Naive thymus-derived CD8-positive, alpha-beta T cell (primary cell): ENCODE results near the gene CDHR2. TPM values are rescaled to one million over a fixed set of nuclear protein-coding genes. Genes with fewer than 3 reads are reported as not detected.

Source experiments
- ATAC-seq, 2 donors: fragments of 150-1000 bp; cut with Tn5 transposase in 1 of 2; sonication (Bioruptor Pico), chemical (Tn5 transposase) in 1 of 2; 1 replicate in 1 of 2; 2 replicates in 1 of 2; pipeline ENCODE4 v1.10.0; 2021; ENCODE audit warnings: mild to moderate bottlenecking in 2 of 2, moderate library complexity in 2 of 2
- POLR2A ChIA-PET: fragments of 350-600 bp; sonication (Branson Sonifier 250); formaldehyde crosslinking; loops from one replicate; lab custom pipeline; 2021; ENCODE audit warnings: antibody characterized with exemption; lab: Charles Lee
- DNase-seq, 10 donors: peaks; one replicate each; pipeline versions ENCODE4 v3.0.0 to v3.0.0-alpha.2; 2020 to 2022
- H3K27ac Mint-ChIP-seq, 10 donors: one replicate each; pipeline ENCODE4 v1.8.0; 2020 to 2022; ENCODE audit warnings: mild to moderate bottlenecking in 10 of 10, mixed read lengths in 10 of 10, moderate library complexity in 4 of 10, inconsistent platforms in 1 of 10
- H3K27me3 Mint-ChIP-seq, 5 donors: one replicate each; pipeline ENCODE4 v1.8.0; 2021 to 2022; ENCODE audit warnings: mixed read lengths in 5 of 5
- H3K36me3 Mint-ChIP-seq, 3 donors: one replicate each; pipeline ENCODE4 v1.8.0; 2020 to 2022; ENCODE audit warnings: mixed read lengths in 3 of 3, mild to moderate bottlenecking in 2 of 3, inconsistent platforms in 1 of 3
- H3K4me1 Mint-ChIP-seq, 4 donors: one replicate each; pipeline ENCODE4 v1.8.0; 2021 to 2022; ENCODE audit warnings: mixed read lengths in 4 of 4
- H3K4me3 Mint-ChIP-seq, 10 donors: one replicate each; pipeline ENCODE4 v1.8.0; 2020 to 2022; ENCODE audit warnings: mild to moderate bottlenecking in 10 of 10, mixed read lengths in 10 of 10, moderate library complexity in 6 of 10, inconsistent platforms in 1 of 10
- H3K9me3 Mint-ChIP-seq, 9 donors: one replicate each; pipeline ENCODE4 v1.8.0; 2020 to 2022; ENCODE audit warnings: mixed read lengths in 9 of 9, mild to moderate bottlenecking in 3 of 9, inconsistent platforms in 1 of 9, moderate library complexity in 1 of 9
- polyA plus RNA-seq, 3 donors: library from polyadenylated mRNA; unstranded; fragments of 300-500 nt; fragmentation: Illumina TruSeq; gene quantifications; one replicate each; pipeline ENCODE4 v1.2.3, GENCODE V29; 2021
- total RNA-seq, 8 experiments: library from RNA in 2 of 8; stranded (reverse) in 2 of 8; gene quantifications; one replicate each; pipeline ENCODE4 v1.2.3 and lab custom pipeline; 2021 to 2026

CDHR2 gene
- total and polyA plus RNA-seq, 5 experiments from 2014 or later: 0.26 to 4.8 (median 3.6) TPM; not detected in 2

- peaks cover 13 to 46% (median 30%) of the 10 kb centered on the region in 4 donors for H3K4me1 Mint-ChIP-seq
- H3K27me3 Mint-ChIP-seq: no peaks in the 10 kb centered on the region
- POLR2A ChIA-PET: interaction anchor here (0.5 to 19.8 kb wide), 2 partner anchors 8 to 17 kb away, joined by 5 to 531 read pairs; partner anchors contain the start of gene RNF44
- no peak overlapping the region for H3K4me3 Mint-ChIP-seq
- no peak for DNase-seq
- H3K27ac Mint-ChIP-seq: peak overlapping the region in 3 of 10 donors; percentile 36 to 82 (median 76)
- H3K36me3 Mint-ChIP-seq: no peaks in the 10 kb centered on the region
- no peak for ATAC-seq
- no peaks in the 10 kb centered on the region for H3K9me3 Mint-ChIP-seq
Measured at GRCh38 chr5:176519810-176520720, 29.1 kb upstream of the CDHR2 start.

- H3K4me3 Mint-ChIP-seq: no peak overlapping the region
- H3K27ac Mint-ChIP-seq: no peak overlapping the region
- H3K27me3 Mint-ChIP-seq: no peaks in the 10 kb centered on the region
- H3K4me1 Mint-ChIP-seq: peaks cover 13 to 48% (median 30%) of the 10 kb centered on the region in 4 donors
- H3K9me3 Mint-ChIP-seq: no peaks in the 10 kb centered on the region
- no peak for DNase-seq
- ATAC-seq: no peak
- peaks cover 0 to 4% (median 0%) of the 10 kb centered on the region in 3 donors for H3K36me3 Mint-ChIP-seq
- POLR2A ChIA-PET: interaction anchor here (19.8 kb wide), 1 partner anchor 16 kb away, joined by 531 read pairs; the partner anchor contains the start of gene RNF44
Measured at GRCh38 chr5:176521286-176521685, 27.9 kb upstream of the CDHR2 start.

GRCh38 chr5:176521699-176522263, 27.4 kb upstream of the CDHR2 start:
- Mint-ChIP-seq H3K27ac (peak overlapping the region in 2 of 10 donors; percentile 48 to 73), H3K9me3 (no peaks in the 10 kb centered on the region), H3K4me3 (no peak overlapping the region), H3K27me3 (no peaks in the 10 kb centered on the region), H3K4me1 (peaks cover 13 to 46% (median 30%) of the 10 kb centered on the region in 4 donors), H3K36me3 (peaks cover 0 to 4% (median 0%) of the 10 kb centered on the region in 3 donors)
- ATAC-seq (no peak), DNase-seq (no peak)
- POLR2A ChIA-PET: interaction anchor here (19.8 kb wide), 1 partner anchor 16 kb away, joined by 531 read pairs; the partner anchor contains the start of gene RNF44

GRCh38 chr5:176524138-176524537, 25.0 kb upstream of the CDHR2 start:
- POLR2A ChIA-PET: interaction anchor here (0.7 to 19.8 kb wide), 5 partner anchors 13 to 117 kb away, joined by 3 to 531 read pairs (median 5); partner anchors contain the start of genes CDHR2 and RNF44
- DNase-seq (no peak), ATAC-seq (no peak)
- peaks cover 0 to 24% (median 5%) of the 10 kb centered on the region in 3 donors for H3K36me3 Mint-ChIP-seq
- no peaks in the 10 kb centered on the region for H3K27me3 Mint-ChIP-seq
- H3K4me1 Mint-ChIP-seq: peaks cover 20 to 60% (median 44%) of the 10 kb centered on the region in 4 donors
- H3K9me3 Mint-ChIP-seq: no peaks in the 10 kb centered on the region
- peak overlapping the region in 3 of 10 donors; percentile 56 to 72 (median 69) for H3K27ac Mint-ChIP-seq
- no peak overlapping the region for H3K4me3 Mint-ChIP-seq

GRCh38 chr5:176524987-176525386, 24.2 kb upstream of the CDHR2 start:
- H3K4me3 Mint-ChIP-seq: peak overlapping the region in 1 of 10 donors; percentile 4
- peak overlapping the region in 6 of 10 donors; percentile 15 to 80 (median 49) for H3K27ac Mint-ChIP-seq
- POLR2A ChIA-PET: interaction anchor here (1.7 to 19.8 kb wide), 2 partner anchors 12 to 24 kb away, joined by 5 to 531 read pairs; partner anchors contain the start of genes CDHR2 and RNF44
- no peaks in the 10 kb centered on the region for H3K27me3 Mint-ChIP-seq
- H3K9me3 Mint-ChIP-seq: no peaks in the 10 kb centered on the region
- H3K4me1 Mint-ChIP-seq: peaks cover 25 to 65% (median 48%) of the 10 kb centered on the region in 4 donors
- peaks cover 0 to 32% (median 10%) of the 10 kb centered on the region in 3 donors for H3K36me3 Mint-ChIP-seq
- DNase-seq (no peak), ATAC-seq (no peak)

- POLR2A ChIA-PET: interaction anchor here (19.8 kb wide), 1 partner anchor 12 kb away, joined by 531 read pairs; the partner anchor contains the start of gene RNF44
- no peak for ATAC-seq
- no peak for DNase-seq
- Mint-ChIP-seq H3K4me3 (no peak overlapping the region), H3K9me3 (no peaks in the 10 kb centered on the region), H3K27me3 (no peaks in the 10 kb centered on the region), H3K4me1 (peaks cover 22 to 60% (median 46%) of the 10 kb centered on the region in 4 donors), H3K27ac (peak overlapping the region; percentile 33 to 80 (median 73)), H3K36me3 (peaks cover 0 to 34% (median 10%) of the 10 kb centered on the region in 3 donors)
Measured at GRCh38 chr5:176525677-176526076, 23.5 kb upstream of the CDHR2 start.

GRCh38 chr5:176526462-176526861, 22.7 kb upstream of the CDHR2 start:
- no peak for ATAC-seq
- no peak for DNase-seq
- Mint-ChIP-seq H3K36me3 (peaks cover 0 to 40% (median 13%) of the 10 kb centered on the region in 3 donors), H3K9me3 (no peaks in the 10 kb centered on the region), H3K4me1 (peaks cover 25 to 61% (median 51%) of the 10 kb centered on the region in 4 donors), H3K27me3 (no peaks in the 10 kb centered on the region), H3K4me3 (peak overlapping the region in 1 of 10 donors; percentile 51), H3K27ac (peak overlapping the region in 7 of 10 donors; percentile 34 to 93 (median 57))
- POLR2A ChIA-PET: interaction anchor here (19.8 kb wide), 1 partner anchor 11 kb away, joined by 531 read pairs; the partner anchor contains the start of gene RNF44

- H3K9me3 Mint-ChIP-seq: no peaks in the 10 kb centered on the region
- POLR2A ChIA-PET: interaction anchor here (1.4 to 19.8 kb wide), 3 partner anchors 10 to 80 kb away, joined by 4 to 531 read pairs (median 16); partner anchors contain the start of genes CDHR2, FAF2 and RNF44
- peak; percentile 43 to 57 for ATAC-seq
- peak overlapping the region in 8 of 10 donors; percentile 3 to 63 (median 44) for H3K4me3 Mint-ChIP-seq
- DNase-seq: peak in 5 of 10 donors; percentile 39 to 78 (median 62)
- H3K27ac Mint-ChIP-seq: peak overlapping the region; percentile 57 to 93 (median 80)
- H3K36me3 Mint-ChIP-seq: peaks cover 0 to 44% (median 13%) of the 10 kb centered on the region in 3 donors
- H3K27me3 Mint-ChIP-seq: no peaks in the 10 kb centered on the region
- H3K4me1 Mint-ChIP-seq: peaks cover 23 to 60% (median 55%) of the 10 kb centered on the region in 4 donors
Measured at GRCh38 chr5:176527246-176528222, 21.6 kb upstream of the CDHR2 start.

DNA sequence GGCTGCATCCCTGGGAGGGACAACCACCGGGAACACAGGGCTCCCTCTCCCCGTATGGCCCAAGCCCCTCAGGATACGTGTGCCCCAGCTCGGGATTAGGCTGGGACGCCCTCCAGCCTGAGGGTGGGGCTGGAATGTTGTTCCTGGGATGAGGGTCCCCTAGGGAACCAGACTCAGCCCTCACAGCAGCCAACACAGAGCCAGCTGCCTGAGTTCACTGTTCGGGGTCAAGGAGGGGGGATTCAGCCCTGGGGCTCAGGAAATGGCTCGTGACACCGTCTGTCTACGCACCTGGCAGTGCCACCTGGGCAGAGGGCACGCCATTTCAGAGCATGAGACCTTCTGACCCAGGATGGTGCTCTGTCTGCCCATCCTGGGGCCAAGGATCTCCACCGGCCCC, 20.8 kb upstream of the CDHR2 start:
- H3K9me3 Mint-ChIP-seq: no peaks in the 10 kb centered on the region
- H3K27me3 Mint-ChIP-seq: no peaks in the 10 kb centered on the region
- H3K4me1 Mint-ChIP-seq: peaks cover 24 to 62% (median 55%) of the 10 kb centered on the region in 4 donors
- H3K4me3 Mint-ChIP-seq: peak overlapping the region in 9 of 10 donors; percentile 12 to 68 (median 48)
- ATAC-seq (no peak), DNase-seq (no peak)
- peaks cover 0 to 45% (median 13%) of the 10 kb centered on the region in 3 donors for H3K36me3 Mint-ChIP-seq
- POLR2A ChIA-PET: interaction anchor here (1.1 to 19.8 kb wide), 6 partner anchors 2 to 80 kb away, joined by 3 to 531 read pairs (median 10); partner anchors contain the start of genes CDHR2, FAF2 and RNF44
- H3K27ac Mint-ChIP-seq: peak overlapping the region; percentile 57 to 86 (median 70)

GRCh38 chr5:176528761-176529115, 20.4 kb upstream of the CDHR2 start:
- H3K4me1 Mint-ChIP-seq: peaks cover 28 to 63% (median 57%) of the 10 kb centered on the region in 4 donors
- H3K27ac Mint-ChIP-seq: peak overlapping the region in 9 of 10 donors; percentile 65 to 86 (median 71)
- POLR2A ChIA-PET: interaction anchor here (0.7 to 19.8 kb wide), 11 partner anchors 2 to 139 kb away, joined by 3 to 531 read pairs (median 4); partner anchors contain the start of genes CDHR2, CLTB, FAF2 and RNF44
- no peak for ATAC-seq
- DNase-seq: peak in 1 of 10 donors; percentile 62
- H3K27me3 Mint-ChIP-seq: no peaks in the 10 kb centered on the region
- peak overlapping the region in 8 of 10 donors; percentile 12 to 68 (median 45) for H3K4me3 Mint-ChIP-seq
- H3K9me3 Mint-ChIP-seq: no peaks in the 10 kb centered on the region
- H3K36me3 Mint-ChIP-seq: peaks cover 0 to 49% (median 13%) of the 10 kb centered on the region in 3 donors
